Vagina (tissue), 2 donors: Measurements from ENCODE around the gene GAB3.

ENCODE experiments used
- CTCF ChIP-seq, 3 experiments: fragments of 450-650 bp in 2 of 3; fragments of 200-600 bp in 1 of 3; sonication (generic) in 1 of 3; IDR thresholded peaks; one replicate each; pipeline ENCODE4 v1.5.1; 2017 to 2019; ENCODE audit warnings: antibody characterized with exemption in 3 of 3, mild to moderate bottlenecking in 2 of 3, moderate library complexity in 2 of 3
- POLR2A ChIP-seq, 2 donors: fragments of 450-650 bp; IDR thresholded peaks; one replicate each; pipeline ENCODE4 v1.6.1; 2017; ENCODE audit warnings: antibody characterized with exemption in 2 of 2, mild to moderate bottlenecking in 2 of 2, moderate library complexity in 2 of 2
- POLR2AphosphoS5 ChIP-seq, 2 donors: sonication (generic); formaldehyde crosslinking; IDR thresholded peaks; one replicate each; pipeline ENCODE4 v1.9.0; 2017; ENCODE audit warnings: antibody characterized with exemption in 2 of 2, mild to moderate bottlenecking in 2 of 2, low read depth in 1 of 2; ENCODE audit not compliant: insufficient read depth in 1 of 2

- TF ChIP-seq POLR2A (IDR thresholded peaks at IDR 0.05) (no peak), CTCF (IDR thresholded peaks at IDR 0.05) (no peak), POLR2AphosphoS5 (IDR thresholded peaks at IDR 0.05; ENCODE audit: insufficient read depth in 1 of 2, low read depth in 1 of 2) (peak in 1 of 2 donors; percentile 38)
Measured at GRCh38 chrX:154750301-154751202, at the start of gene GAB3.
